K562 (cell line): Measurements from ENCODE around the gene ATP5F1A.

Experiments
- MXI1 ChIP-seq: IDR thresholded peaks from 2 replicates; pipeline ENCODE4 v1.6.1; 2011; ENCODE audit warnings: low read depth, mild to moderate bottlenecking, improper control_type of control experiment, low read length
- PKNOX1 ChIP-seq: fragments of 450-650 bp; IDR thresholded peaks from 2 replicates; pipeline ENCODE4 v1.6.1; 2016
- POLR2AphosphoS5 ChIP-seq: IDR thresholded peaks from 2 replicates; pipeline ENCODE4 v1.6.1; 2011; ENCODE audit warnings: mild to moderate bottlenecking, low read depth, low read length, moderate library complexity; ENCODE audit not compliant: control insufficient read depth, insufficient read depth
- STAT5B ChIP-seq: fragments of 250-450 bp; sonication (Bioruptor Pico); IDR thresholded peaks from 2 replicates; pipeline ENCODE4 v1.8.0; 2021; ENCODE audit warnings: mild to moderate bottlenecking, inconsistent platforms
- USF2 ChIP-seq: sonication (generic); formaldehyde crosslinking; IDR thresholded peaks from 2 replicates; pipeline ENCODE4 v1.5.0; 2020; ENCODE audit warnings: missing genetic modification reagents
- TF ChIP-seq, protein P1 (sequence below): sonication (generic); formaldehyde crosslinking; IDR thresholded peaks from 2 replicates; pipeline ENCODE4 v1.9.0; 2022; ENCODE audit warnings: mild to moderate bottlenecking, missing genetic modification reagents
- TF ChIP-seq, protein P2 (sequence below): sonication (generic); formaldehyde crosslinking; IDR thresholded peaks from 2 replicates; pipeline ENCODE4 v1.8.1; 2022; ENCODE audit warnings: missing genetic modification reagents
- TF ChIP-seq, protein P3 (sequence below): IDR thresholded peaks from 2 replicates; pipeline ENCODE4 v1.6.1; 2016; ENCODE audit warnings: missing genetic modification characterization, missing compliant biosample characterization

- TF ChIP-seq, protein P1, sequence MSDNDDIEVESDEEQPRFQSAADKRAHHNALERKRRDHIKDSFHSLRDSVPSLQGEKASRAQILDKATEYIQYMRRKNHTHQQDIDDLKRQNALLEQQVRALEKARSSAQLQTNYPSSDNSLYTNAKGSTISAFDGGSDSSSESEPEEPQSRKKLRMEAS (CRISPR knock-in tag): no peak
- TF ChIP-seq POLR2AphosphoS5 (no peak), USF2 (CRISPR knock-in tag) (no peak), PKNOX1 (no peak), MXI1 (no peak), STAT5B (CRISPR knock-in tag) (no peak)
- TF ChIP-seq, protein P2, sequence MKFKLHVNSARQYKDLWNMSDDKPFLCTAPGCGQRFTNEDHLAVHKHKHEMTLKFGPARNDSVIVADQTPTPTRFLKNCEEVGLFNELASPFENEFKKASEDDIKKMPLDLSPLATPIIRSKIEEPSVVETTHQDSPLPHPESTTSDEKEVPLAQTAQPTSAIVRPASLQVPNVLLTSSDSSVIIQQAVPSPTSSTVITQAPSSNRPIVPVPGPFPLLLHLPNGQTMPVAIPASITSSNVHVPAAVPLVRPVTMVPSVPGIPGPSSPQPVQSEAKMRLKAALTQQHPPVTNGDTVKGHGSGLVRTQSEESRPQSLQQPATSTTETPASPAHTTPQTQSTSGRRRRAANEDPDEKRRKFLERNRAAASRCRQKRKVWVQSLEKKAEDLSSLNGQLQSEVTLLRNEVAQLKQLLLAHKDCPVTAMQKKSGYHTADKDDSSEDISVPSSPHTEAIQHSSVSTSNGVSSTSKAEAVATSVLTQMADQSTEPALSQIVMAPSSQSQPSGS (CRISPR knock-in tag): no peak
- TF ChIP-seq, protein P3, sequence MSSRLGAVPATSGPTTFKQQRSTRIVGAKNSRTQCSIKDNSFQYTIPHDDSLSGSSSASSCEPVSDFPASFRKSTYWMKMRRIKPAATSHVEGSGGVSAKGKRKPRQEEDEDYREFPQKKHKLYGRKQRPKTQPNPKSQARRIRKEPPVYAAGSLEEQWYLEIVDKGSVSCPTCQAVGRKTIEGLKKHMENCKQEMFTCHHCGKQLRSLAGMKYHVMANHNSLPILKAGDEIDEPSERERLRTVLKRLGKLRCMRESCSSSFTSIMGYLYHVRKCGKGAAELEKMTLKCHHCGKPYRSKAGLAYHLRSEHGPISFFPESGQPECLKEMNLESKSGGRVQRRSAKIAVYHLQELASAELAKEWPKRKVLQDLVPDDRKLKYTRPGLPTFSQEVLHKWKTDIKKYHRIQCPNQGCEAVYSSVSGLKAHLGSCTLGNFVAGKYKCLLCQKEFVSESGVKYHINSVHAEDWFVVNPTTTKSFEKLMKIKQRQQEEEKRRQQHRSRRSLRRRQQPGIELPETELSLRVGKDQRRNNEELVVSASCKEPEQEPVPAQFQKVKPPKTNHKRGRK (tag): no peak
Observed at GRCh38 chr18:46113751-46114150, 15.7 kb upstream of the ATP5F1A start.
